ENCODE measurements around the gene AP4S1.

DNA sequence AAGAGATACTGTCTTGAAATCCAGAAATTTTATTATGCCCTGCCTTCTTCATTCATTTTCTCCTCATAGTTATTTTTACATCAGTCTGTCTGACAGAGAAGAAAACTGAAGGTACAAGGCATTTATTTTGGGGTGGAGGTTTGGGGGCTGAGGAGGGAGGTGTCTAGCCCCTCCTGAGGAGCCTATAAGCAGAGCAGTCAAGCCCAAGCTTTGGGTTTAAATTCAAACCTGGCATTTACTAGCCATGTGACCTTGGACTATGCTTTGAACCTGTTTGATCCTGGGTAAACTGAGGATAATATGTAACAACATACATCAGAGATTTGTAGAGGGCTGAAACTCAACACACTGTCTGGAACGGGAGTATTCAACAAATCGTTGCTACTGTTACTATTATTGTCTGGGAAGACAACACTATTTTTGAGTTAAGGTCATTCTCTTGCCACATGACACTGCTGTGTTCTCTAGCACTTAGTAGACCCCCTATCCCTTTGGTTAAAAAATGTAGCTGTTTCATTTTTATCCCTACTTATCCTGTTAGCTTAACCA, 66.8 kb downstream of the AP4S1 start:
- TF ChIP-seq CTCF (IDR thresholded peaks at IDR 0.05; ENCODE audit: low read depth, low read length, poor library complexity, severe bottlenecking): no peak
- TF ChIP-seq EZH2phosphoT487 (IDR thresholded peaks at IDR 0.05; ENCODE audit: borderline replicate concordance, low read length): no peak
